HG02884 (cell line): Measurements from ENCODE around the gene JAZF1.

Source experiments
- ATAC-seq: cut with Tn5 transposase; IDR thresholded peaks from one replicate; pipeline ENCODE4 v1.9.1; 2021; ENCODE audit warnings: mild to moderate bottlenecking, moderate library complexity; ENCODE audit not compliant: unreplicated experiment

JAZF1 gene

DNA sequence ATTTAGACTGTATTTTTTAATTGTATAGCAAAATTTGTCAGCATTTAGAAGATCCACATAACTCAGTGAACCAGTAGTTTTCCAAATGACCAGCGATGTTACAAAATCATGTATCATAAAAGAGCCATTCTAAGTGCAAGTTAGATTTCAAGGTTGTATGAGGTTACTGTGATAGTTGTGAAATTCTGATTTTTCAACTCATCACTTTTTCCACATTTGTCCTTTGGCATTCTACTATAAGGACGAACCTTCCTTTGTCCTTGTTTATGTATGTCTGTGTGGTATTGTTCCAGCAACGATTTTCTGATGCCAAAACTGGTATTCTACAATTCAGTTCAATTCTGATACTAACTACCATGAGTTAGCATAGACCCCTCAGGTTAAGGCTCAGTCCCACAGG, 376.5 kb downstream of the JAZF1 start:
- ATAC-seq: no peak

DNA sequence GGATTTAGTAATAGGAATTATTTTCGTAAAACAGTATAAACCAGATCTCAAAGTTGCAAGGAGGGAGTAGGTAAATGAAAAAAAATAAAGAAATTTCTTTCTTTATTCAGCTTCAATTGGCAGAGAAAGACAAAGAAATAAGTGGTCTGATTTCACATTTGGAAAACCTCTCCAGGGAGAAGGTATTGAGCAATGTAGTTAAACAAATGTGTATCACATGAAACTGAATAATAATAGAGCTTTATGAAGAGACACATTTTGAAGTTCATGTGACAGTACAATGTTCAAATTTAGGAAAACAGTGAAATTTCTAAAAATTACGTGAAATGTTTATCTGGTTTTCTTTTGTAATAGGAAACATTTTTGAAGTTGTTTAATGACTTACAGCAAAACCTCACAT, 377.6 kb downstream of the JAZF1 start:
- no peak for ATAC-seq

DNA sequence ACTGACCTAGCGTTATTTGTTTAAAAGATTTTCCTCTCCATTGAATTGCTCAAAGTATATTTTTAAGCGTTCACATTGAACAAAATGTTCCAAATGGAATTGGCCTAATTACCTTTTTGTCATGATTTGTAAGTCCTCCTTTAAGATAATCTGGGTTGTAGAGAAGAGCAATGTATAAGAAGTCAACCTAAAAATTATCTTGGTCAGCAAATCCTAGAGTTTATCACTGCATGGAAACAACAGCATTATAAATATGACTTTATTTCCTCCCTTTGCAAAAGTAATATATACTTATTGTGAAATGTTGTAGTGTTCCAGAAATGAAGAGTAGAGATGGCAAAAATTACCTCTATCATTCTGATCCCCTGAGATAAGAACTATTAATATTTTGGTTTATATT, 381.4 kb downstream of the JAZF1 start:
- no peak for ATAC-seq

DNA sequence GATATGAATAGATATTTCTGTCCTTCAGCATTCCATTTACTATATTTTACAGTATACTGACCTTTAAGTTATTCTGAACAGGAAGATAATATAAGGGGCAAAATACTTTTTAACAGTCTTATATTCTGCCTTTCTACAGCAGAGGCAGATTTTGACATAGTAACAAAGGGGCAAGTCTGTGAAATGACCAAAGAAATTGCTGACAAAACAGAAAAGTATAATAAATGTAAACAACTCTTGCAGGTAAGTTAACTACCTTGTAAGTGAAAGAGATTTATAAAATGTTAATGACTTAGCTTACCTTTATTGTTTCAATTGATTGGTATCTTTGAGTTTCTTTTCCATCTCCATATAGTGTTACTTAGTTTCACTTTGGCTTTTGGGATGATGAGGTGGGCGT, 384.6 kb downstream of the JAZF1 start:
- ATAC-seq: no peak

DNA sequence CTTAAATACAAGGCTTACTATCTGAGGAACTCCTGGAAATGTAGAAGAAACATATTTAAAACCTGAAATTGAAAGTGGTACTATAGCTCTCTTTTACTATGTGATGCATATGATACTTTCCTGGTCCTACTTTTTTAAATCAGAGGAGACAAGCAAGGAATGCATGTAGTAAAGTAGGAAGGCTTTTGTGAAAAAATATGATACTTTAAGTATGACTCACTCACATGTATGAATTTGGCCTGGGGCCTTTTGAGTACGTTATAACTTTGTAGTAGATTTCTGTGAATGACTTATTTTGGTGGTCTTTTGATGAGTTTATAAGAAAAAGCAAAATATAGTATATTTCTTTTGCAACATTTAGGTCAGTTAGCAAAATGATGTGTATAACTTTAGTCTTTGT, 386.8 kb downstream of the JAZF1 start:
- no peak for ATAC-seq

DNA sequence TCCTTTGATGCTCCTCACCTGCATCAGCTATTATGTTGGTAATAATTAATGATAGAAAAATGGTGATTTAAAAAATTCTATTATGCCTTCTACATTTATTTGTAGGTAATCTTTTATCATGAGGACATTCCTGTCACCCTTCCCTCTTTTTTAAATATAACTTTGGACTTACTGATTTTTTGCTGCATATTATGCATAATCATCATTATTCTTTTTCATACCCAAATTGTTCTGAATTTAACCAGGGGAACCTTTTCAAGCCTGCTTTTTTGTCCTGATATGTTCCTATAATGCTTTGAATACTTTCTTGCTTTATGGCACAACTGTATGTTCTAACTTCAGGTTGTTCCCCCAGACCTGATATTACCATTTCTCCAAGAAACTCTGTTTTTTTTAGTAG, 392.2 kb downstream of the JAZF1 start:
- no peak for ATAC-seq

DNA sequence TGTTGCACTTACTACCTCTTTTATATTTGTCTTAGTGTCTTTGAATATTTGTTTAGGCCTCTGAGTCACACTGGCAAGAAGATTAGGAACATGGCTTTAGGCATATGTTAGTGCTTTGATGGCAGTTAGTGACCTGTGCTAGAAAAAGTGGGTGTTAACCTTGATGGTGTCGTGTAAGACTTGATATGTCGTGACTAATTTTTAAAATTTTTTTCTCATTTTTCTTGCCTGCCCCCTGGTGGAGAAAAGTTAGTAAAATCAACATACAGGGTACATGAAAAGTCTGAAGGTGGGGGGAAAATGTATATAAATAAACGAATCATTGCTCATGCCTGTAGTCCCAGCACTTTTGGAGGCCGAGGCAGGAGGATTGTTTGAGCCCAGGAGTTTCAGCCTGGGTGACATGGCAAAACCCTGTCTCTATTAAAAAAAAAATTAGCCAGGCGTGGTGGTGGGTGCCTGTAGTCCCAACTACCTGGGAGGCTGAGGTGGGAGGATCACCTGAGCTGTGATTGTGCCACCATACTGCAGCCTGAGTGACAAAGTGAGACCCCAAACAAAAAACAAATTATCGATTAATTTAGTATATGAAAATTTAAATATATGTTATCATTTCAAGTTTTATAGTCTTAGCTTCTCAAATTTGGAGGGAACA, 396.1 kb downstream of the JAZF1 start:
- no peak for ATAC-seq

DNA sequence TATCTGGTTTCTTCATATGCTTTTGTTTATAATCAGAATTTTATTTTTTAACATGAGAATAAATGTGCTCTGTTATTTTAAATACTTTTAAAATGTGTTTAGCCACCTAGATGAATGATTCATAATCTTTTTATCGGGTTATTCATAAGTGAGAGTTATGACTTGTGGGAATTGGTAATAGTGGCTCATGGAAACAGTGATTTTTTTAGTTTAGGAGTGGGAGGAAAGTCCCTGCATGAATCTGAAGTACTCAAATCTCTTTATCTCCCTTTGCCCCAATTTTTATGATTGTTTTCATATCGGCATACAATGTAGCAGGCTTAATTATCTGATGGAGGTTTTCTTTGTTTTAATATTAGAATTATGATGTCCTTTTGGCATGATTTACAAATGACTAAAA, 397.7 kb downstream of the JAZF1 start:
- no peak for ATAC-seq

DNA sequence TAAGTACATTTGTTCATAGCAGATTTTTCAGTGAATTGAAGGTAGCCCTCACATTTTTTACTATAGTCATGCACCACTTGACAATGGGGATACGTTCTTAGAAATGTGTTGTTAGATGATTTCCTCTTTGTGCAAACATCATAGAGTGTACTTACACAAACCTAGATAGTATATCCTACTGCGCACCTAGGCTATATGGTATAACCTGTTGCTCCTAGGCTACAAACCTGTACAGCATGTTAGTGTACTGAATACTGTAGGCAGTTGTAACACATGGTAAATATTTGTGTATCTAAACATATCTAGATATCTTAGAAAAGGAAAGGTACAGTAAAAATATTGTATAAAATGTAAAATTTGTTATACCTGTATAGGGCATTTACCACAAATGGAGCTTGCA, 399.4 kb downstream of the JAZF1 start:
- ATAC-seq: no peak
